ENCODE data around the gene MIA3.

The MIA3 gene

GRCh38 chr1:222680080-222680479 is 62.2 kb downstream of the MIA3 start:
- no peak for DNase-seq

GRCh38 chr1:222691016-222691415 is 73.1 kb downstream of the MIA3 start:
- no peak for DNase-seq

GRCh38 chr1:222694927-222695326 is 77.0 kb downstream of the MIA3 start:
- DNase-seq = no peak

- no peak for DNase-seq
Observed at GRCh38 chr1:222696741-222697140, 78.8 kb downstream of the MIA3 start.

- no peak for DNase-seq
Observed at GRCh38 chr1:222697203-222697602, 79.3 kb downstream of the MIA3 start.

- no peak for DNase-seq
Observed at GRCh38 chr1:222697826-222698225, 79.9 kb downstream of the MIA3 start.

GRCh38 chr1:222702210-222702609 is 84.3 kb downstream of the MIA3 start:
- no peak for DNase-seq

- no peak for DNase-seq
Observed at GRCh38 chr1:222704260-222704659, 86.4 kb downstream of the MIA3 start.

GRCh38 chr1:222706815-222707214 is 88.9 kb downstream of the MIA3 start:
- no peak for DNase-seq

GRCh38 chr1:222709700-222710153 is 91.8 kb downstream of the MIA3 start:
- DNase-seq = no peak

GRCh38 chr1:222711319-222712252 is 93.7 kb downstream of the MIA3 start:
- peak; percentile 76 for DNase-seq

- DNase-seq = peak; percentile 94
Observed at GRCh38 chr1:222712253-222713090, 94.6 kb downstream of the MIA3 start, which contains the start of the genes AIDA and BROX. Gene AIDA (minus strand): TSS chr1:222712491. CDS start chr1:222712317, 174 bp downstream. Gene BROX (plus strand): TSS chr1:222712564. CDS start chr1:222715700, 3,136 bp downstream.

GRCh38 chr1:222713091-222713961 is 95.4 kb downstream of the MIA3 start:
- peak; percentile 98 for DNase-seq

GRCh38 chr1:222716393-222716792 is 98.5 kb downstream of the MIA3 start:
- no peak for DNase-seq
